Measurements from ENCODE around the gene MED13. TPM values are rescaled to one million over a fixed set of nuclear protein-coding genes. Genes with fewer than 3 reads are reported as not detected.

MED13 gene
- total RNA-seq, 1 donor from 2014 or later = 56.6 TPM

DNA sequence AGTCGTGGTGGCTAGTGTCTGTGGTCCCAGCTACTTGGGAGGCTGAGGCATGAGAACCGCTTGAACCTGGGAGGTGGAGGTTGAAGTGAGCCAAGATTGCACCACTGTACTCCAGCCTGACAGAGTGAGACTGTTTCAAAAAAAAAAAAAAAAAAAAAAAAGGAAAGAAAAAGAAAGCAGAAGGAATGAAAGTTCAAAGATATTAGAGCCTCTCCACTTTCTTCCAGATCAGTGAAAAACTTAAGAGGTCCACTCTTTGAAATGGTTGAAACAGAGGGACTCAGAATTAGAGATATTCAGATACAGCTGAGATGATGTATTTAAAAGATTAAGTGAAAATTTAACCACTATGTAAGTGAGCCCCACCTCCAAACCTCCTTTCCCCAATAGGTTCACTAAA lies 16.8 kb downstream of the MED13 start:
- Mint-ChIP-seq H3K27me3 (no peaks in the 10 kb centered on the region), H3K4me3 (no peak overlapping the region), H3K9me3 (no peaks in the 10 kb centered on the region), H3K27ac (no peak overlapping the region), H3K36me3 (peaks cover 31% of the 10 kb centered on the region), H3K4me1 (ENCODE audit: unreplicated experiment) (peaks cover 7% of the 10 kb centered on the region)
- TF ChIP-seq, protein P1, sequence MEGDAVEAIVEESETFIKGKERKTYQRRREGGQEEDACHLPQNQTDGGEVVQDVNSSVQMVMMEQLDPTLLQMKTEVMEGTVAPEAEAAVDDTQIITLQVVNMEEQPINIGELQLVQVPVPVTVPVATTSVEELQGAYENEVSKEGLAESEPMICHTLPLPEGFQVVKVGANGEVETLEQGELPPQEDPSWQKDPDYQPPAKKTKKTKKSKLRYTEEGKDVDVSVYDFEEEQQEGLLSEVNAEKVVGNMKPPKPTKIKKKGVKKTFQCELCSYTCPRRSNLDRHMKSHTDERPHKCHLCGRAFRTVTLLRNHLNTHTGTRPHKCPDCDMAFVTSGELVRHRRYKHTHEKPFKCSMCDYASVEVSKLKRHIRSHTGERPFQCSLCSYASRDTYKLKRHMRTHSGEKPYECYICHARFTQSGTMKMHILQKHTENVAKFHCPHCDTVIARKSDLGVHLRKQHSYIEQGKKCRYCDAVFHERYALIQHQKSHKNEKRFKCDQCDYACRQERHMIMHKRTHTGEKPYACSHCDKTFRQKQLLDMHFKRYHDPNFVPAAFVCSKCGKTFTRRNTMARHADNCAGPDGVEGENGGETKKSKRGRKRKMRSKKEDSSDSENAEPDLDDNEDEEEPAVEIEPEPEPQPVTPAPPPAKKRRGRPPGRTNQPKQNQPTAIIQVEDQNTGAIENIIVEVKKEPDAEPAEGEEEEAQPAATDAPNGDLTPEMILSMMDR (conservative IDR thresholded peaks at IDR 0.05) = no peak
- DNase-seq (ENCODE audit: extremely low spot score, unreplicated experiment) = no peak

DNA sequence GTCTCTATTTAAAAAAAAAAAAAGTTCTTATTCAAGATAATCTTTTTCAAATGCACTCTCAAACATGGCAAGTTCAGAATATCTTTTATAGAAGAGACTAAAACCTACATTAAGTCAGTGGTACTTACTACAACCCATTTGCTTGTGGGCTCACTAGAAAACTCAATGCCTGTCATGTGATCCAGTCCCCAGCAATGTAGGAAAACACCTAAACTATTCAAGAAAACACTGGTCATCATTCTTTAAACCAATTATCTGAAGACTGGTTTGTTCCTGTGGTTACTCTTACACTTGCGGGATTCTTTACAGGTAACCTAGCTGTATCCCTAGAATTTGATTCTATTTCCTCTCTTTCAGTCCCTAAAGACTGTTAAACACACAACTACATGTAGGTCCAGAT lies 19.6 kb downstream of the MED13 start:
- H3K36me3 Mint-ChIP-seq = peaks cover 19% of the 10 kb centered on the region
- H3K9me3 Mint-ChIP-seq = no peaks in the 10 kb centered on the region
- no peaks in the 10 kb centered on the region for H3K4me1 Mint-ChIP-seq (ENCODE audit: unreplicated experiment)
- TF ChIP-seq, protein P1 (conservative IDR thresholded peaks at IDR 0.05) = no peak
- DNase-seq (ENCODE audit: extremely low spot score, unreplicated experiment) = no peak
- H3K27ac Mint-ChIP-seq = no peak overlapping the region
- no peaks in the 10 kb centered on the region for H3K27me3 Mint-ChIP-seq
- H3K4me3 Mint-ChIP-seq = no peak overlapping the region

DNA sequence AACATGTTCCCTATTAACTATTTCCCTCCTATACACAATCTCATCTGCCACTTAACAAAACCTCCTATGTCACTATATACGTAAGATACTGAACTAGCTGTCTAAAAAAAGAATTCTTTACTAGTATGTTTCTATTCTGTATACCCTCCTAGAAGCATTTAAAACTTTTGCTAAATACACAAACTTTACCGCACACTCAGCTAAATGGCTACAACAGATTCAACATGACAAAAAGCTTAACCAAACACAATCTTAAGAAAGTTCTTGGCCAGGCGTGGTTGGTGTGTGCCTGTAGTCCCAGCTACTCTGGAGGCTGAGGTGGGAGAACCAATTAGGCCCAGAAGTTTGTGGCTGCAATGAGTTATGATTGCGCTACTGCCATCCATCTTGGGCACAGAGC lies 20.0 kb downstream of the MED13 start:
- no peak for DNase-seq (ENCODE audit: extremely low spot score, unreplicated experiment)
- TF ChIP-seq, protein P1 (conservative IDR thresholded peaks at IDR 0.05) = no peak
- no peaks in the 10 kb centered on the region for H3K9me3 Mint-ChIP-seq
- peaks cover 20% of the 10 kb centered on the region for H3K36me3 Mint-ChIP-seq
- no peaks in the 10 kb centered on the region for H3K27me3 Mint-ChIP-seq
- H3K27ac Mint-ChIP-seq = no peak overlapping the region
- H3K4me1 Mint-ChIP-seq (ENCODE audit: unreplicated experiment) = no peaks in the 10 kb centered on the region
- no peak overlapping the region for H3K4me3 Mint-ChIP-seq

DNA sequence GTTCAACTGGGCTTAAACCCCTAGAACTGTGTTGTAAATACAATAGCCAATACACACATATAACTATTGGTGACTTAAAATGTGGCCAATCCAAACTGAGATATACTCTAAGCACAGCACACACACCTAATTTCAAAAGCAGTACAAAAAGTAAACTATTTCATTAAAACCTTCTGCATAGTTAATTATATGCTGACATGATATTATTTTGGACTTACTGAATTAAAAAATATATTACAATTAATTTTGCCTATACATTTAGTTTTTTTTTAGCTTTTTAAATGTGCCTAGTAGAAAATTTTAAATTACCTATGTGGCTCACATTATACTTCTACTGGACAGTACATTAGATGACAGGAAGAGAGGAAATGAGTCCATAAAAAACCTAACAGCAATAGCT lies 21.5 kb downstream of the MED13 start:
- DNase-seq (ENCODE audit: extremely low spot score, unreplicated experiment) = no peak
- Mint-ChIP-seq H3K9me3 (no peaks in the 10 kb centered on the region), H3K4me1 (ENCODE audit: unreplicated experiment) (no peaks in the 10 kb centered on the region), H3K36me3 (peaks cover 19% of the 10 kb centered on the region), H3K4me3 (no peak overlapping the region), H3K27me3 (no peaks in the 10 kb centered on the region), H3K27ac (no peak overlapping the region)
- TF ChIP-seq, protein P1 (conservative IDR thresholded peaks at IDR 0.05) = no peak

DNA sequence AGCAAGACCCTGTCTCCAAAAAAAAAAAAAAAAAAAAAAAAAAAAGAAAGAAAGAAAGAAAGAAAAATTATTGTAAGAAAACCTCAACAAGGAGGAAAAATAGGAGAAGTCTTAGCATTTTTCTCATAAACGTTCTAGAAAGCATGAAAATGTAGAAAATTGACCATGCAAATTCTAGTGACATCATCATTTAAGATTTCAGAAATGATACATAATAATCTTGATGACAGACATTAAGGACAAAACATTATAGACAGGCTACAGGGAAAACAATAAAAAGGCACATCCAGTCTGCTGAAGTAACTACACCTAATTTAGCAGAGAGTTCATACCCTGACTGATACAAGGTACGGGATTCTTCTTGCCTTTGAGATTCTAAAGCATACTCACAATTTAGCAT lies 21.9 kb downstream of the MED13 start:
- no peak for DNase-seq (ENCODE audit: extremely low spot score, unreplicated experiment)
- Mint-ChIP-seq H3K4me1 (ENCODE audit: unreplicated experiment) (no peaks in the 10 kb centered on the region), H3K4me3 (no peak overlapping the region), H3K27ac (no peak overlapping the region), H3K9me3 (no peaks in the 10 kb centered on the region), H3K27me3 (no peaks in the 10 kb centered on the region), H3K36me3 (peaks cover 17% of the 10 kb centered on the region)
- TF ChIP-seq, protein P1 (conservative IDR thresholded peaks at IDR 0.05) = no peak

DNA sequence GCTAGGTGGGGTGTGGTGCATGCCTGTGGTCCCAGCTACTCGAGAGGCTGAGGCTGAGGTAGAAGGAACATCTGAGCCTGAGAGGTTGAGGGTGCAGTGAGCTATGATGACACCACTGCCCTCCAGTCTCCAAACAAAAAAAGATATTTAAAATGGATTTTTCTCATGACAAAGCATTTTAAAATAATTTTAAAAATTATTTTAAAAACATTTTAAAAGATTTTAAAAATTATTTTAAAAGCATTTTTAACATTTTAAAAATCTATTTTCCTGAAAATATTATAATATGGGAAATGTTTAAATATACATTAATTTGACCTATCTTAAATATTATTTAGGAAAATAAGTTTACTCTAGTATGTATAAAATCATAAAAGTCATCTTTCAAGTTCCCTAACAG lies 26.8 kb downstream of the MED13 start:
- Mint-ChIP-seq H3K9me3 (no peaks in the 10 kb centered on the region), H3K27me3 (no peaks in the 10 kb centered on the region), H3K27ac (no peak overlapping the region), H3K4me3 (no peak overlapping the region), H3K36me3 (peaks cover 21% of the 10 kb centered on the region), H3K4me1 (ENCODE audit: unreplicated experiment) (no peaks in the 10 kb centered on the region)
- TF ChIP-seq, protein P1 (conservative IDR thresholded peaks at IDR 0.05) = no peak
- no peak for DNase-seq (ENCODE audit: extremely low spot score, unreplicated experiment)
